Measurements from ENCODE around the gene GRIFIN. TPM values are rescaled to one million over a fixed set of nuclear protein-coding genes. Genes with fewer than 3 reads are reported as not detected.
"Not testable (repeated sequence)": the region's sequence is repeated elsewhere in the genome, so short reads cannot be mapped to it uniquely, and the experiment has no call there.

GRIFIN gene
- total and polyA plus RNA-seq, 9 of the 15 experiments (the other 6 are each of a cell fraction or from before 2014, with no cell fraction given), result not detected

DNA sequence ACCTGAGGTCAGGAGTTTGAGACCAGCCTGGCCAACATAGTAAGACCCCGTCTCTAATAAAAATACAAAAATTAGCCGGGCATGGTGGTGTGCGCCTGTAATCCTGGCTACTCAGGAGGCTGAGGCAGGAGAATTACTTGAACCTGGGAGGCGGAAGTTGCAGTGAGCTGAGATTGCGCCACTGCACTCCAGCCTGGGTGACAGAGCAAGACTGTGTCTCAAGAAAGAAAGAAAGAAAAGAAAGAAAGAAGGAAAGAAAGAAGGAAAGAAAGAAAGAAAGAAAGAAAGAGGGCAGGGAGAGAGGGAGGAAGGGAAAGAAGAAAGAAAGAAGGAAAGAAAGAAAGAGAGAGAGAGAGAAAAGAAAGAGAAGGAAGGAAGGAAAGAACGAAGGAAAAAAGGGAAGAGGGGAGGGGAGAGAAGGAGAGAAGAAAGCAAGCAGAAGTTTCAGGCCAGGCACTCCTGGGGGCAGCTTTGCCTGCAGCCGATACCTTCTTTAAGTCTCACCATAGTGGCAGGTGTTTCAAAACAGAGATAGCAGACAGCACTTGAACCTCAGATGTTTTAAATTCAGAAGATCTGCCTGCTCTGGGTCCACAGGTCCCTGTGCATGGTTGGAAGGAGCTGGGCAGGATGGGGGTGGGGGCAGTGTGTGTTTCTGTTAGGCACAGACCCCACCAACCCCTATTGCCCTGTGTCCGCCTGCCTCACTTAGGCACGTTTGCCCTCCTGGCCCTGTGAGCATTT, 6.6 kb downstream of the GRIFIN start:
- ATAC-seq; in situ Hi-C loops (cut with MboI); H3K9me1 ChIP-seq (ENCODE audit: control insufficient read depth, insufficient read depth, low read length); H3K4me3 ChIP-seq; DNase-seq (ENCODE audit: extremely low read depth in 1 of 4, low spot score in 3 of 4); FAIRE-seq; BruUV-seq (replicated peaks); H4K20me1 ChIP-seq (replicated peaks; ENCODE audit: control insufficient read depth, insufficient read depth, low read length); H3K4me2 ChIP-seq (ENCODE audit: insufficient read depth, low read length); H3K27ac ChIP-seq (ENCODE audit: extremely low read depth, low read depth, low read length); H3K79me2 ChIP-seq (ENCODE audit: control insufficient read depth, insufficient read depth, low read length); H3K9me3 ChIP-seq (replicated peaks; ENCODE audit: control insufficient read depth, insufficient read depth, low read depth, low read length); H3K36me3 ChIP-seq (ENCODE audit: control insufficient read depth, insufficient read depth, low read length); H2AFZ ChIP-seq (ENCODE audit: low read depth, low read length); TF ChIP-seq CEBPG (CRISPR knock-in tag; IDR thresholded peaks at IDR 0.05): not testable (repeated sequence)
- Histone ChIP-seq H3K4me1 (replicated peaks in 1 of 2; ENCODE audit: control insufficient read depth in 2 of 2, insufficient read depth in 2 of 2, low read length in 2 of 2) (peaks cover 0 to 27% of the 10 kb centered on the region in 2 experiments; a peak in 2 of 5 replicates), H3K27me3 (ENCODE audit: control insufficient read depth in 2 of 2, insufficient read depth in 2 of 2, low read length in 2 of 2) (peaks cover 0 to 25% of the 10 kb centered on the region in 2 experiments; a peak in 4 of 5 replicates), H3K9ac (ENCODE audit: insufficient read depth in 1 of 2, low read depth in 2 of 2, low read length in 2 of 2) (peak overlapping the region in 1 of 2 experiments; percentile 28; a peak in 1 of 4 replicates)
- intact Hi-C loops (cut with micrococcal nuclease), result loop anchor here (10.0 kb wide), 1 partner anchor 195 kb away; no protein-coding TSS in a partner anchor
- CTCF ChIA-PET (ENCODE audit: low intra/inter-chr PET ratio), result interaction anchor here (0.9 to 2.3 kb wide), 4 partner anchors 18 to 890 kb away, joined by 4 to 12 read pairs (median 8); no protein-coding TSS in a partner anchor
- POLR2A ChIA-PET, result interaction anchor here (0.5 to 1.9 kb wide), 6 partner anchors 8 to 384 kb away, joined by 3 to 6 read pairs (median 3); no protein-coding TSS in a partner anchor
- WGBS (ENCODE audit: insufficient coverage, low coverage, missing lambda C conversion rate), result 24% methylated on average over 8 of the region's 9 CpGs
- 0 out of 4 replicates have a peak, but pooled peaks of 1 of the 2 experiments have one; percentile 19 for TF ChIP-seq CEBPG (tag; conservative IDR thresholded peaks at IDR 0.05 in 1 of 2, IDR thresholded peaks at IDR 0.05 in 1 of 2)
- TF ChIP-seq, protein P1, sequence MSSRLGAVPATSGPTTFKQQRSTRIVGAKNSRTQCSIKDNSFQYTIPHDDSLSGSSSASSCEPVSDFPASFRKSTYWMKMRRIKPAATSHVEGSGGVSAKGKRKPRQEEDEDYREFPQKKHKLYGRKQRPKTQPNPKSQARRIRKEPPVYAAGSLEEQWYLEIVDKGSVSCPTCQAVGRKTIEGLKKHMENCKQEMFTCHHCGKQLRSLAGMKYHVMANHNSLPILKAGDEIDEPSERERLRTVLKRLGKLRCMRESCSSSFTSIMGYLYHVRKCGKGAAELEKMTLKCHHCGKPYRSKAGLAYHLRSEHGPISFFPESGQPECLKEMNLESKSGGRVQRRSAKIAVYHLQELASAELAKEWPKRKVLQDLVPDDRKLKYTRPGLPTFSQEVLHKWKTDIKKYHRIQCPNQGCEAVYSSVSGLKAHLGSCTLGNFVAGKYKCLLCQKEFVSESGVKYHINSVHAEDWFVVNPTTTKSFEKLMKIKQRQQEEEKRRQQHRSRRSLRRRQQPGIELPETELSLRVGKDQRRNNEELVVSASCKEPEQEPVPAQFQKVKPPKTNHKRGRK (tag; IDR thresholded peaks at IDR 0.05), result peak; percentile 92
- TF ChIP-seq THRB (CRISPR knock-in tag; conservative IDR thresholded peaks at IDR 0.05), result peak; percentile 83; the same call in 1 of the 2 replicates
- TF ChIP-seq CEBPB (tag; IDR thresholded peaks at IDR 0.05), result peak; percentile 52
- TF ChIP-seq HBP1 (CRISPR knock-in tag; IDR thresholded peaks at IDR 0.05), result 0 out of 2 replicates have a peak, but pooled peaks have one; percentile 68
- TF ChIP-seq MTA1 (IDR thresholded peaks at IDR 0.05; ENCODE audit: borderline replicate concordance), result 0 out of 2 replicates have a peak, but pooled peaks have one; percentile 52
- TF ChIP-seq OTX1 (CRISPR knock-in tag; IDR thresholded peaks at IDR 0.05), result peak; percentile 83
- TF ChIP-seq, protein P2, sequence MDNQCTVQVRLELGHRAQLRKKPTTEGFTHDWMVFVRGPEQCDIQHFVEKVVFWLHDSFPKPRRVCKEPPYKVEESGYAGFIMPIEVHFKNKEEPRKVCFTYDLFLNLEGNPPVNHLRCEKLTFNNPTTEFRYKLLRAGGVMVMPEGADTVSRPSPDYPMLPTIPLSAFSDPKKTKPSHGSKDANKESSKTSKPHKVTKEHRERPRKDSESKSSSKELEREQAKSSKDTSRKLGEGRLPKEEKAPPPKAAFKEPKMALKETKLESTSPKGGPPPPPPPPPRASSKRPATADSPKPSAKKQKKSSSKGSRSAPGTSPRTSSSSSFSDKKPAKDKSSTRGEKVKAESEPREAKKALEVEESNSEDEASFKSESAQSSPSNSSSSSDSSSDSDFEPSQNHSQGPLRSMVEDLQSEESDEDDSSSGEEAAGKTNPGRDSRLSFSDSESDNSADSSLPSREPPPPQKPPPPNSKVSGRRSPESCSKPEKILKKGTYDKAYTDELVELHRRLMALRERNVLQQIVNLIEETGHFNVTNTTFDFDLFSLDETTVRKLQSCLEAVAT (IDR thresholded peaks at IDR 0.05), result 0 out of 4 replicates have a peak, but pooled peaks of 1 of the 2 experiments have one; percentile 41
- 0 out of 2 replicates have a peak, but pooled peaks have one; percentile 25 for TF ChIP-seq MTA2 (IDR thresholded peaks at IDR 0.05; ENCODE audit: low read depth)
